ENCODE data around the gene NFYC.
"Not testable (repeated sequence)": the region's sequence is repeated elsewhere in the genome, so short reads cannot be mapped to it uniquely, and the experiment has no call there.

Gene NFYC

GRCh38 chr1:40665335-40666171, 26.0 kb upstream of the NFYC start, which contains the start of gene RIMS3:
TSS of gene RIMS3 (minus strand) at chr1:40665682. CDS start at chr1:40641925, 23,757 bp downstream.
- peak; percentile 80 for DNase-seq

GRCh38 chr1:40668769-40669525, 22.6 kb upstream of the NFYC start:
- DNase-seq: peak; percentile 83

GRCh38 chr1:40673452-40673851, 18.1 kb upstream of the NFYC start:
- DNase-seq: no peak

- no peak for DNase-seq
Measured at GRCh38 chr1:40676501-40676900, 15.0 kb upstream of the NFYC start.

GRCh38 chr1:40679165-40679953, 12.1 kb upstream of the NFYC start:
- DNase-seq: no peak

- no peak for DNase-seq
Measured at GRCh38 chr1:40684669-40685068, 6.8 kb upstream of the NFYC start.

GRCh38 chr1:40687059-40687458, 4.4 kb upstream of the NFYC start:
- DNase-seq: no peak

GRCh38 chr1:40687661-40688060, 3.8 kb upstream of the NFYC start:
- no peak for DNase-seq

GRCh38 chr1:40689737-40690136, 1.8 kb upstream of the NFYC start:
- no peak for DNase-seq

GRCh38 chr1:40690771-40691537, 550 bp upstream of the NFYC start:
- no peak for DNase-seq

GRCh38 chr1:40692429-40692895, 958 bp downstream of the NFYC start:
- DNase-seq: no peak

- no peak for DNase-seq
Measured at GRCh38 chr1:40693425-40693824, 1.9 kb downstream of the NFYC start.

GRCh38 chr1:40694353-40694874, 2.9 kb downstream of the NFYC start:
- no peak for DNase-seq

- no peak for DNase-seq
Measured at GRCh38 chr1:40696294-40696693, 4.8 kb downstream of the NFYC start.

GRCh38 chr1:40697436-40697835, 5.9 kb downstream of the NFYC start:
- no peak for DNase-seq

GRCh38 chr1:40699787-40700186, 8.3 kb downstream of the NFYC start:
- DNase-seq: peak; percentile 13

GRCh38 chr1:40701684-40702083, 10.2 kb downstream of the NFYC start:
- no peak for DNase-seq

- DNase-seq: not testable (repeated sequence)
Measured at GRCh38 chr1:40702810-40703209, 11.3 kb downstream of the NFYC start.

- DNase-seq: no peak
Measured at GRCh38 chr1:40703316-40703715, 11.8 kb downstream of the NFYC start.

- DNase-seq: no peak
Measured at GRCh38 chr1:40704817-40705733, 13.6 kb downstream of the NFYC start.

- no peak for DNase-seq
Measured at GRCh38 chr1:40706626-40707025, 15.1 kb downstream of the NFYC start.
